Endothelial cell of umbilical vein (primary cell): ENCODE data around the gene CELA2B. TPM values are rescaled to one million over a fixed set of nuclear protein-coding genes. Genes with fewer than 3 reads are reported as not detected.

Source experiments
- BruUV-seq: library from RNA; stranded (reverse); fragments of 400-500 nt; replicated peaks from 2 replicates; lab custom pipeline; 2021; lab: Mats Ljungman, UMichigan
- CTCF ChIA-PET: fragments of 300-600, 350-600 bp; sonication (Branson Sonifier 250); formaldehyde crosslinking; loops from one replicate; lab custom pipeline; 2021; ENCODE audit warnings: antibody characterized with exemption, inconsistent platforms; lab: Charles Lee
- POLR2A ChIA-PET: fragments of 300-600, 350-600 bp; sonication (Branson Sonifier 250); formaldehyde crosslinking; loops from one replicate; lab custom pipeline; 2021; ENCODE audit warnings: antibody characterized with exemption, inconsistent platforms; lab: Charles Lee
- DNase-seq: peaks from one replicate; pipeline ENCODE4 v3.0.0-alpha.2; 2011; ENCODE audit warnings: low read depth, low spot score
- FAIRE-seq: peaks from 2 replicates; lab custom pipeline; 2011; peaks lifted over from hg19 to GRCh38; lab: Jason Lieb, UNC
- H2AFZ ChIP-seq: 2 replicates; pipeline ENCODE4 v1.6.0; 2012; ENCODE audit warnings: low read depth, low read length, control low read depth, inconsistent platforms
- H3K27ac ChIP-seq: 2 replicates; pipeline ENCODE4 v1.5.1; 2011; ENCODE audit warnings: low read depth, mild to moderate bottlenecking, control low read depth, low read length, moderate library complexity; ENCODE audit not compliant: insufficient read depth
- H3K27me3 ChIP-seq, 2 experiments: 2 replicates each; pipeline versions ENCODE4 v1.6.0 to v1.6.1; 2011; ENCODE audit warnings: low read length in 2 of 2, mixed read lengths in 1 of 2; ENCODE audit not compliant: control insufficient read depth in 2 of 2, insufficient read depth in 2 of 2
- H3K36me3 ChIP-seq, 2 experiments: 2 replicates in 1 of 2; 3 replicates in 1 of 2; pipeline ENCODE4 v1.5.1; 2011; ENCODE audit warnings: low read length in 2 of 2, mild to moderate bottlenecking in 1 of 2, moderate library complexity in 1 of 2; ENCODE audit not compliant: control insufficient read depth in 2 of 2, insufficient read depth in 2 of 2; ENCODE audit errors: extremely low read depth in 1 of 2
- H3K4me1 ChIP-seq: 3 replicates; pipeline ENCODE4 v1.5.1; 2011; ENCODE audit warnings: mild to moderate bottlenecking, low read length; ENCODE audit not compliant: control insufficient read depth, insufficient read depth; ENCODE audit errors: extremely low read depth
- H3K4me2 ChIP-seq: 2 replicates; pipeline ENCODE4 v1.6.1; 2011; ENCODE audit warnings: low read length, control low read depth, mixed read lengths; ENCODE audit not compliant: insufficient read depth
- H3K4me3 ChIP-seq, 3 experiments: fragments of 200-600 bp in 1 of 3; sonication (generic), shearing (Covaris generic) in 1 of 3; replicated peaks in 1 of 3; 2 replicates each; pipeline ENCODE4 v1.5.1; 2011 to 2016; ENCODE audit warnings: control low read depth in 3 of 3, low read length in 3 of 3, mild to moderate bottlenecking in 2 of 3, inconsistent platforms in 1 of 3, low read depth in 1 of 3, moderate library complexity in 1 of 3; ENCODE audit not compliant: insufficient read depth in 1 of 3
- H3K79me2 ChIP-seq: 2 replicates; pipeline ENCODE4 v1.6.0; 2012; ENCODE audit warnings: low read length, inconsistent platforms; ENCODE audit not compliant: control insufficient read depth, insufficient read depth
- H3K9ac ChIP-seq: replicated peaks from 2 replicates; pipeline ENCODE3; 2011; ENCODE audit warnings: low read length, control low read depth; ENCODE audit not compliant: insufficient read depth; ENCODE audit errors: extremely low read depth
- H3K9me1 ChIP-seq: replicated peaks from 3 replicates; pipeline ENCODE4 v1.6.0; 2011; ENCODE audit warnings: mild to moderate bottlenecking, low read length; ENCODE audit not compliant: control insufficient read depth, insufficient read depth; ENCODE audit errors: extremely low read depth
- H3K9me3 ChIP-seq: replicated peaks from 2 replicates; pipeline ENCODE4 v1.5.1; 2012; ENCODE audit warnings: low read length, inconsistent platforms; ENCODE audit not compliant: control insufficient read depth, insufficient read depth
- H4K20me1 ChIP-seq: replicated peaks from 2 replicates; pipeline ENCODE3; 2011; ENCODE audit warnings: mild to moderate bottlenecking, low read length; ENCODE audit not compliant: control insufficient read depth, insufficient read depth; ENCODE audit errors: extremely low read depth
- CTCF ChIP-seq, 2 donors: IDR thresholded peaks; 1 replicate in 1 of 2; 2 replicates in 1 of 2; pipeline ENCODE4 v1.5.1; 2011; ENCODE audit warnings: low read length in 2 of 2, mild to moderate bottlenecking in 2 of 2, moderate library complexity in 2 of 2, control low read depth in 1 of 2, inconsistent platforms in 1 of 2, low read depth in 1 of 2; ENCODE audit not compliant: insufficient read depth in 1 of 2; ENCODE audit errors: extremely low read depth in 1 of 2
- EZH2 ChIP-seq: IDR thresholded peaks from 2 replicates; pipeline ENCODE4 v1.6.1; 2012; ENCODE audit warnings: borderline replicate concordance, low read depth, mild to moderate bottlenecking, moderate library complexity, low read length, inconsistent platforms; ENCODE audit not compliant: severe bottlenecking
- FOS ChIP-seq: IDR thresholded peaks from 2 replicates; pipeline ENCODE4 v1.6.1; 2011; ENCODE audit warnings: mild to moderate bottlenecking, low read length, moderate library complexity, borderline replicate concordance; ENCODE audit not compliant: insufficient read depth
- GATA2 ChIP-seq: IDR thresholded peaks from 2 replicates; pipeline ENCODE4 v1.7.0; 2011; ENCODE audit warnings: low read depth, mild to moderate bottlenecking, moderate library complexity, mixed read lengths, low read length; ENCODE audit not compliant: insufficient read length, insufficient read depth
- JUN ChIP-seq: IDR thresholded peaks from 2 replicates; pipeline ENCODE4 v1.6.1; 2011; ENCODE audit warnings: borderline replicate concordance, low read depth; ENCODE audit not compliant: insufficient read length, insufficient read depth
- MAX ChIP-seq: IDR thresholded peaks from 2 replicates; pipeline ENCODE4 v1.6.1; 2011; ENCODE audit not compliant: insufficient read depth, insufficient read length
- MYC ChIP-seq: IDR thresholded peaks from one replicate; pipeline ENCODE4 v1.6.1; 2011; ENCODE audit warnings: mild to moderate bottlenecking, low read depth, low read length
- POLR2A ChIP-seq: IDR thresholded peaks from 2 replicates; pipeline ENCODE4 v1.6.1; 2012; ENCODE audit warnings: low read depth, mild to moderate bottlenecking, control low read depth, low read length
- POLR2AphosphoS5 ChIP-seq: IDR thresholded peaks from 2 replicates; pipeline ENCODE4 v1.6.1; 2012; ENCODE audit warnings: low read depth, mild to moderate bottlenecking, control low read depth, low read length, moderate library complexity; ENCODE audit not compliant: insufficient read depth
- dilution Hi-C: fragments of 300-500 bp; cut with MboI; formaldehyde crosslinking; loops from one replicate; pipeline ENCODE4 v1.15.0; 2019; ENCODE audit warnings: low sequenced_read_pairs; ENCODE audit not compliant: extremely low pct_ligation_motif_present
- intact Hi-C: fragments of 100-400 bp; cut with micrococcal nuclease; formaldehyde crosslinking; loops from one replicate; pipeline ENCODE4 v1.10.0; 2022
- polyA plus RNA-seq, 4 experiments: library from polyadenylated mRNA; depleted of rRNA in 3 of 4; stranded (reverse) in 3 of 4; unstranded in 1 of 4; fragments of >200 nt; gene quantifications; 2 replicates each; pipeline versions ENCODE4 v1.2.1 to v1.2.3, GENCODE V29; 2011 to 2012; ENCODE audit warnings: missing spikeins in 1 of 4
- total RNA-seq: library from RNA; stranded (reverse); gene quantifications from 2 replicates; pipeline ENCODE4 v1.2.3, GENCODE V29; 2021

CELA2B gene
- total and polyA plus RNA-seq, 2 donors (not counting 3 experiments of a cell fraction or from before 2014, with no cell fraction given): not detected

GRCh38 chr1:15540186-15540585 lies 64.3 kb downstream of the CELA2B start:
- Histone ChIP-seq H3K79me2 (no peaks in the 10 kb centered on the region), H3K36me3 (peaks cover 6 to 19% of the 10 kb centered on the region in 2 experiments), H3K27ac (no peak overlapping the region), H3K4me2 (no peak overlapping the region), H3K4me3 (no peak overlapping the region), H3K9me1 (no peaks in the 10 kb centered on the region), H2AFZ (no peak overlapping the region), H3K9me3 (no peaks in the 10 kb centered on the region), H3K9ac (no peak overlapping the region), H3K27me3 (no peaks in the 10 kb centered on the region), H4K20me1 (no peaks in the 10 kb centered on the region), H3K4me1 (no peaks in the 10 kb centered on the region)
- intact Hi-C loops (no loop called here), dilution Hi-C loops (no loop called here)
- DNase-seq (no peak), FAIRE-seq (no peak)
- BruUV-seq: no TSS peak
- ChIA-PET CTCF (no interaction called here), POLR2A (no interaction called here)
- TF ChIP-seq JUN: no peak
- no peak for TF ChIP-seq FOS
- no peak for TF ChIP-seq MAX
- TF ChIP-seq GATA2: no peak
- no peak for TF ChIP-seq EZH2
- TF ChIP-seq MYC: no peak
- TF ChIP-seq CTCF (IDR thresholded peaks at IDR 0.05; ENCODE audit: extremely low read depth in 1 of 2, insufficient read depth in 1 of 2, low read depth in 1 of 2, low read length in 2 of 2): no peak
- no peak for TF ChIP-seq POLR2AphosphoS5
- TF ChIP-seq POLR2A: no peak

Other genes starting within 250 kb of the CELA2B start
- 0.51 and 0.69 TPM in 2 replicates for gene FHAD1, start 228.9 kb upstream of the CELA2B start, total RNA-seq
- gene FHAD1, start 228.9 kb upstream of the CELA2B start, polyA plus RNA-seq: 0.04 TPM in 1 of 2 replicates, not detected in the other
- gene EFHD2, start 66.2 kb upstream of the CELA2B start, total RNA-seq: 65.5 and 73.5 TPM in 2 replicates
- 50.2 TPM in 2 replicates for gene EFHD2, start 66.2 kb upstream of the CELA2B start, polyA plus RNA-seq
- gene CTRC, start 37.7 kb upstream of the CELA2B start, total RNA-seq: not detected in 2 replicates
- 0.29 and 0.48 TPM in 2 replicates for gene CTRC, start 37.7 kb upstream of the CELA2B start, polyA plus RNA-seq
- not detected in 2 replicates for gene CELA2A, start 19.4 kb upstream of the CELA2B start, total RNA-seq
- gene CELA2A, start 19.4 kb upstream of the CELA2B start, polyA plus RNA-seq: not detected in 2 replicates
- 9.0 and 10.5 TPM in 2 replicates for gene CASP9, start 48.1 kb downstream of the CELA2B start, total RNA-seq
- gene CASP9, start 48.1 kb downstream of the CELA2B start, polyA plus RNA-seq: 12.8 and 14.1 TPM in 2 replicates
- 21.4 and 23.3 TPM in 2 replicates for gene DNAJC16, start 50.7 kb downstream of the CELA2B start, total RNA-seq
- gene DNAJC16, start 50.7 kb downstream of the CELA2B start, polyA plus RNA-seq: 7.6 and 8.0 TPM in 2 replicates
- gene AGMAT, start 108.9 kb downstream of the CELA2B start, total RNA-seq: 1.1 and 1.9 TPM in 2 replicates
- 0.22 and 0.39 TPM in 2 replicates for gene AGMAT, start 108.9 kb downstream of the CELA2B start, polyA plus RNA-seq
- gene DDI2, start 141.4 kb downstream of the CELA2B start, total RNA-seq: 35.2 and 35.9 TPM in 2 replicates
- gene DDI2, start 141.4 kb downstream of the CELA2B start, polyA plus RNA-seq: 4.6 and 5.4 TPM in 2 replicates
- gene PLEKHM2, start 208.2 kb downstream of the CELA2B start, total RNA-seq: 67.5 and 71.5 TPM in 2 replicates
- gene PLEKHM2, start 208.2 kb downstream of the CELA2B start, polyA plus RNA-seq: 59.1 and 60.6 TPM in 2 replicates